HG03280 (cell line): Measurements from ENCODE around the gene EYS.

Experiments
- ATAC-seq: cut with Tn5 transposase; IDR thresholded peaks from one replicate; pipeline ENCODE4 v1.9.1; 2021; ENCODE audit warnings: mild to moderate bottlenecking, moderate library complexity; ENCODE audit not compliant: unreplicated experiment

The EYS gene

GRCh38 chr6:64750910-64751309, 956.1 kb downstream of the EYS start:
- no peak for ATAC-seq

- ATAC-seq: no peak
These were observed 969.6 kb downstream of the EYS start for GRCh38 chr6:64737418-64737817.

GRCh38 chr6:64736421-64736950, 970.5 kb downstream of the EYS start:
- no peak for ATAC-seq

- ATAC-seq: no peak
These were observed 973.6 kb downstream of the EYS start for GRCh38 chr6:64733433-64733832.

- ATAC-seq: no peak
These were observed 974.1 kb downstream of the EYS start for GRCh38 chr6:64732888-64733287.

GRCh38 chr6:64729522-64729921, 977.5 kb downstream of the EYS start:
- no peak for ATAC-seq

GRCh38 chr6:64727075-64727474, 980.0 kb downstream of the EYS start:
- ATAC-seq: no peak

GRCh38 chr6:64724091-64724490, 982.9 kb downstream of the EYS start:
- no peak for ATAC-seq

- ATAC-seq: no peak
These were observed 983.5 kb downstream of the EYS start for GRCh38 chr6:64723327-64724058.

- ATAC-seq: no peak
These were observed 985.2 kb downstream of the EYS start for GRCh38 chr6:64721865-64722264.

GRCh38 chr6:64717281-64717680, 989.7 kb downstream of the EYS start:
- no peak for ATAC-seq

- ATAC-seq: no peak
These were observed 991.4 kb downstream of the EYS start for GRCh38 chr6:64715624-64716023.

GRCh38 chr6:64714073-64714472, 993.0 kb downstream of the EYS start:
- no peak for ATAC-seq

- ATAC-seq: no peak
These were observed 993.9 kb downstream of the EYS start for GRCh38 chr6:64713175-64713574.

GRCh38 chr6:64712606-64713005, 994.4 kb downstream of the EYS start:
- ATAC-seq: no peak

GRCh38 chr6:64703922-64704321, 1003.1 kb downstream of the EYS start:
- ATAC-seq: no peak

- ATAC-seq: no peak
These were observed 1011.0 kb downstream of the EYS start for GRCh38 chr6:64696053-64696452.

- no peak for ATAC-seq
These were observed 1012.7 kb downstream of the EYS start for GRCh38 chr6:64694356-64694755.

- no peak for ATAC-seq
These were observed 1016.0 kb downstream of the EYS start for GRCh38 chr6:64691064-64691463.

GRCh38 chr6:64685401-64685800, 1021.6 kb downstream of the EYS start:
- no peak for ATAC-seq

GRCh38 chr6:64683682-64684081, 1023.3 kb downstream of the EYS start:
- ATAC-seq: no peak

GRCh38 chr6:64681416-64682160, 1025.4 kb downstream of the EYS start:
- ATAC-seq: no peak
